ENCODE measurements around the gene PRKCE.

Gene PRKCE

GRCh38 chr2:45944074-45944473 lies 292.6 kb downstream of the PRKCE start:
- DNase-seq (ENCODE audit: low read depth) = peak; percentile 72
- no peak for TF ChIP-seq CTCF (IDR thresholded peaks at IDR 0.05; ENCODE audit: insufficient read depth, low read depth, low read length, missing control alignments)
- no peak overlapping the region for H3K4me3 ChIP-seq (ENCODE audit: low read length)

- H3K4me3 ChIP-seq (ENCODE audit: low read length) = no peak overlapping the region
- no peak for TF ChIP-seq CTCF (IDR thresholded peaks at IDR 0.05; ENCODE audit: insufficient read depth, low read depth, low read length, missing control alignments)
- DNase-seq (ENCODE audit: low read depth) = no peak
These were observed 293.8 kb downstream of the PRKCE start for GRCh38 chr2:45945302-45945717.

GRCh38 chr2:45946023-45946422 lies 294.5 kb downstream of the PRKCE start:
- DNase-seq (ENCODE audit: low read depth) = peak; percentile 42
- no peak for TF ChIP-seq CTCF (IDR thresholded peaks at IDR 0.05; ENCODE audit: insufficient read depth, low read depth, low read length, missing control alignments)
- no peak overlapping the region for H3K4me3 ChIP-seq (ENCODE audit: low read length)

GRCh38 chr2:45950606-45951005 lies 299.1 kb downstream of the PRKCE start:
- TF ChIP-seq CTCF (IDR thresholded peaks at IDR 0.05; ENCODE audit: insufficient read depth, low read depth, low read length, missing control alignments) = no peak
- no peak overlapping the region for H3K4me3 ChIP-seq (ENCODE audit: low read length)
- no peak for DNase-seq (ENCODE audit: low read depth)

- no peak for TF ChIP-seq CTCF (IDR thresholded peaks at IDR 0.05; ENCODE audit: insufficient read depth, low read depth, low read length, missing control alignments)
- H3K4me3 ChIP-seq (ENCODE audit: low read length) = no peak overlapping the region
- DNase-seq (ENCODE audit: low read depth) = no peak
These were observed 299.7 kb downstream of the PRKCE start for GRCh38 chr2:45951025-45951727.

- no peak overlapping the region for H3K4me3 ChIP-seq (ENCODE audit: low read length)
- DNase-seq (ENCODE audit: low read depth) = no peak
- TF ChIP-seq CTCF (IDR thresholded peaks at IDR 0.05; ENCODE audit: insufficient read depth, low read depth, low read length, missing control alignments) = no peak
These were observed 301.1 kb downstream of the PRKCE start for GRCh38 chr2:45952591-45952990.
